Measurements from ENCODE around the gene CBARP.

The CBARP gene

GRCh38 chr19:1250437-1251260 is 12.8 kb upstream of the CBARP start:
- TF ChIP-seq CTCF (IDR thresholded peaks at IDR 0.05; ENCODE audit: low read depth, low read length): no peak
- DNase-seq (ENCODE audit: low read depth in 2 of 2): peak; percentile 65 to 86
- peak overlapping the region; percentile 67 to 81 for H3K4me3 ChIP-seq (replicated peaks in 1 of 2; ENCODE audit: low read depth in 2 of 2, low read length in 2 of 2)

GRCh38 chr19:1249990-1250436 is 12.2 kb upstream of the CBARP start:
- no peak for DNase-seq (ENCODE audit: low read depth in 2 of 2)
- peak overlapping the region; percentile 67 to 81 for H3K4me3 ChIP-seq (replicated peaks in 1 of 2; ENCODE audit: low read depth in 2 of 2, low read length in 2 of 2)
- TF ChIP-seq CTCF (IDR thresholded peaks at IDR 0.05; ENCODE audit: low read depth, low read length): no peak

GRCh38 chr19:1249298-1249989 is 11.6 kb upstream of the CBARP start:
- H3K4me3 ChIP-seq (replicated peaks in 1 of 2; ENCODE audit: low read depth in 2 of 2, low read length in 2 of 2): peak overlapping the region; percentile 61 to 74
- no peak for TF ChIP-seq CTCF (IDR thresholded peaks at IDR 0.05; ENCODE audit: low read depth, low read length)
- peak; percentile 96 to 98 for DNase-seq (ENCODE audit: low read depth in 2 of 2)

GRCh38 chr19:1248786-1249297 is 11.0 kb upstream of the CBARP start:
- peak overlapping the region; percentile 64 to 74 for H3K4me3 ChIP-seq (replicated peaks in 1 of 2; ENCODE audit: low read depth in 2 of 2, low read length in 2 of 2)
- peak in 1 of 2 donors; percentile 86 for DNase-seq (ENCODE audit: low read depth in 2 of 2)
- TF ChIP-seq CTCF (IDR thresholded peaks at IDR 0.05; ENCODE audit: low read depth, low read length): peak; percentile 29

GRCh38 chr19:1248139-1248785 is 10.5 kb upstream of the CBARP start, which contains the start of gene MIDN:
TSS of gene MIDN (plus strand) at chr19:1248583. CDS start at chr19:1250297, 1,714 bp downstream.
- DNase-seq (ENCODE audit: low read depth in 2 of 2): peak; percentile 92 to 95
- H3K4me3 ChIP-seq (replicated peaks in 1 of 2; ENCODE audit: low read depth in 2 of 2, low read length in 2 of 2): peak within 1 kb of the TSS; percentile 64 to 74

More at GRCh38 chr19:1248139-1248785, 10.5 kb upstream of the CBARP start, which contains the start of gene MIDN:
- TF ChIP-seq CTCF (IDR thresholded peaks at IDR 0.05; ENCODE audit: low read depth, low read length): peak; percentile 25
